LoVo (cell line): ENCODE data around the gene ASB2.

Experiments
- DNase-seq: peaks from one replicate; pipeline ENCODE4 v3.0.0-alpha.2; 2016; ENCODE audit warnings: low spot score

Gene ASB2

GRCh38 chr14:93981316-93982229 lies 5.2 kb upstream of the ASB2 start:
- no peak for DNase-seq

- DNase-seq: no peak
Measured at GRCh38 chr14:93980456-93981201, 4.3 kb upstream of the ASB2 start.

- DNase-seq: no peak
Measured at GRCh38 chr14:93978735-93979134, 2.4 kb upstream of the ASB2 start.

GRCh38 chr14:93977790-93978581 lies 1.6 kb upstream of the ASB2 start:
- no peak for DNase-seq

- no peak for DNase-seq
Measured at GRCh38 chr14:93977171-93977570, 801 bp upstream of the ASB2 start.

- DNase-seq: no peak
Measured at GRCh38 chr14:93975791-93976476, 436 bp downstream of the ASB2 start.

GRCh38 chr14:93974833-93975232 lies 1.5 kb downstream of the ASB2 start:
- DNase-seq: no peak

- DNase-seq: no peak
Measured at GRCh38 chr14:93974299-93974698, 2.1 kb downstream of the ASB2 start.

- DNase-seq: no peak
Measured at GRCh38 chr14:93973607-93974006, 2.8 kb downstream of the ASB2 start.

- DNase-seq: no peak
Measured at GRCh38 chr14:93972618-93973205, 3.7 kb downstream of the ASB2 start.

- no peak for DNase-seq
Measured at GRCh38 chr14:93971635-93972027, 4.7 kb downstream of the ASB2 start.

GRCh38 chr14:93970965-93971634 lies 5.3 kb downstream of the ASB2 start:
- no peak for DNase-seq

- peak; percentile 20 for DNase-seq
Measured at GRCh38 chr14:93970585-93970964, 5.8 kb downstream of the ASB2 start.

GRCh38 chr14:93969082-93969828 lies 7.1 kb downstream of the ASB2 start:
- no peak for DNase-seq

GRCh38 chr14:93967637-93968250 lies 8.6 kb downstream of the ASB2 start:
- DNase-seq: no peak

GRCh38 chr14:93965946-93966474 lies 10.4 kb downstream of the ASB2 start:
- no peak for DNase-seq

- DNase-seq: no peak
Measured at GRCh38 chr14:93965287-93965821, 11.0 kb downstream of the ASB2 start.

- no peak for DNase-seq
Measured at GRCh38 chr14:93964820-93965286, 11.5 kb downstream of the ASB2 start.

GRCh38 chr14:93964281-93964680 lies 12.1 kb downstream of the ASB2 start:
- DNase-seq: no peak
